Sigmoid colon (tissue), 7 donors: Measurements from ENCODE around the gene P4HB. TPM values are rescaled to one million over a fixed set of nuclear protein-coding genes. Genes with fewer than 3 reads are reported as not detected.

Experiments used
- DNase-seq: peaks from one replicate; pipeline ENCODE4 v3.0.0-alpha.2; 2019
- H3K27ac ChIP-seq, 4 donors: fragments of 200-600 bp; sonication (generic); one replicate each; pipeline ENCODE4 v1.5.1; 2016 to 2019; ENCODE audit warnings: mild to moderate bottlenecking in 1 of 4
- H3K27me3 ChIP-seq, 3 donors: fragments of 200-600 bp; sonication (generic); one replicate each; pipeline ENCODE4 v1.5.1; 2019; ENCODE audit warnings: mild to moderate bottlenecking in 1 of 3
- H3K36me3 ChIP-seq, 4 donors: fragments of 200-600 bp; sonication (generic); one replicate each; pipeline ENCODE4 v1.5.1; 2016 to 2019
- H3K4me1 ChIP-seq, 4 donors: fragments of 200-600 bp; sonication (generic); one replicate each; pipeline ENCODE4 v1.5.1; 2017 to 2019
- H3K4me3 ChIP-seq, 4 donors: fragments of 200-600 bp; sonication (generic); one replicate each; pipeline ENCODE4 v1.5.1; 2017 to 2019; ENCODE audit warnings: mild to moderate bottlenecking in 2 of 4, moderate library complexity in 1 of 4
- H3K9me3 ChIP-seq, 4 donors: fragments of 200-600 bp in 3 of 4; sonication (generic) in 3 of 4; one replicate each; pipeline versions ENCODE4 v1.5.1 to v1.6.1; 2013 to 2019
- CTCF ChIP-seq, 4 experiments: fragments of 450-650 bp in 3 of 4; fragments of 200-600 bp in 1 of 4; IDR thresholded peaks; one replicate each; pipeline ENCODE4 v1.5.1; 2016 to 2019; ENCODE audit warnings: antibody characterized with exemption in 4 of 4, mild to moderate bottlenecking in 3 of 4, moderate library complexity in 2 of 4
- EP300 ChIP-seq, 4 donors: sonication (generic); formaldehyde crosslinking; IDR thresholded peaks; one replicate each; pipeline ENCODE4 v1.6.1; 2017; ENCODE audit warnings: antibody characterized with exemption in 4 of 4
- POLR2A ChIP-seq, 2 donors: fragments of 450-650 bp; IDR thresholded peaks; one replicate each; pipeline ENCODE4 v1.6.1; 2016; ENCODE audit warnings: antibody characterized with exemption in 2 of 2, mild to moderate bottlenecking in 2 of 2, moderate library complexity in 2 of 2
- POLR2AphosphoS5 ChIP-seq, 4 donors: sonication (generic); formaldehyde crosslinking; IDR thresholded peaks; one replicate each; pipeline ENCODE4 v1.6.1; 2017; ENCODE audit warnings: antibody characterized with exemption in 4 of 4
- WGBS, 2 donors: extraction: QIAGEN DNeasy Blood & Tissue Kit; methylation state at CpG; one replicate each; pipeline ENCODE4 v1.1.7; 2013; 5-methylcytosine and 5-hydroxymethylcytosine counted together
- intact Hi-C: fragments of 100-400 bp; cut with DNase I; formaldehyde crosslinking; loops from one replicate; pipeline ENCODE4 v1.15.1; 2023
- polyA plus RNA-seq, 3 donors: library from polyadenylated mRNA; stranded (reverse); fragments of 200-250 nt; gene quantifications; one replicate each; pipeline ENCODE4 v1.2.3, GENCODE V29; 2013
- total RNA-seq, 4 donors: library from RNA; depleted of rRNA; stranded (reverse); fragments of >200 nt; gene quantifications; one replicate each; pipeline ENCODE4 v1.1.0, GENCODE V29; 2016
- donor health status: healthy with polysubstance abuse.
- donor health status: Bipolar disorder and iron deficiency.
- donor health status: healthy.

The P4HB gene
- total and polyA plus RNA-seq, 7 donors, result 153 to 750 (median 237) TPM

GRCh38 chr17:81829858-81830257, 30.5 kb downstream of the P4HB start:
- Histone ChIP-seq H3K36me3 (no peaks in the 10 kb centered on the region), H3K4me3 (no peak overlapping the region), H3K4me1 (peaks cover 0 to 31% (median 25%) of the 10 kb centered on the region in 4 donors), H3K9me3 (no peaks in the 10 kb centered on the region), H3K27ac (no peak overlapping the region), H3K27me3 (no peaks in the 10 kb centered on the region)
- intact Hi-C loops, result loop anchor here (5.0 kb wide), 1 partner anchor 42 kb away; the partner anchor contains the start of gene ARHGDIA
- DNase-seq, result no peak
- WGBS, 2 donors, result 91 to 94% methylated on average over 6 of the region's 6 CpGs
- TF ChIP-seq POLR2A (IDR thresholded peaks at IDR 0.05) (no peak), CTCF (IDR thresholded peaks at IDR 0.05) (no peak), POLR2AphosphoS5 (IDR thresholded peaks at IDR 0.05) (no peak), EP300 (IDR thresholded peaks at IDR 0.05) (no peak)

GRCh38 chr17:81828656-81829055, 31.7 kb downstream of the P4HB start:
- no peak overlapping the region for H3K4me3 ChIP-seq
- peaks cover 0 to 24% (median 20%) of the 10 kb centered on the region in 4 donors for H3K4me1 ChIP-seq
- WGBS, 2 donors, result 86 to 87% methylated on average over 7 of the region's 7 CpGs
- intact Hi-C loops, result no loop called here
- no peaks in the 10 kb centered on the region for H3K27me3 ChIP-seq
- DNase-seq, result no peak
- no peak overlapping the region for H3K27ac ChIP-seq
- TF ChIP-seq POLR2AphosphoS5 (IDR thresholded peaks at IDR 0.05), result no peak
- TF ChIP-seq CTCF (IDR thresholded peaks at IDR 0.05), result no peak
- no peak for TF ChIP-seq EP300 (IDR thresholded peaks at IDR 0.05)
- TF ChIP-seq POLR2A (IDR thresholded peaks at IDR 0.05), result no peak
- peaks cover 0 to 12% (median 9%) of the 10 kb centered on the region in 4 donors for H3K36me3 ChIP-seq
- no peaks in the 10 kb centered on the region for H3K9me3 ChIP-seq

- WGBS, 2 donors, result 48 to 78% methylated on average over 11 of the region's 11 CpGs
- H3K27ac ChIP-seq, result no peak overlapping the region
- TF ChIP-seq POLR2A (IDR thresholded peaks at IDR 0.05) (no peak), POLR2AphosphoS5 (IDR thresholded peaks at IDR 0.05) (no peak), CTCF (IDR thresholded peaks at IDR 0.05) (no peak), EP300 (IDR thresholded peaks at IDR 0.05) (no peak)
- H3K27me3 ChIP-seq, result no peaks in the 10 kb centered on the region
- H3K9me3 ChIP-seq, result no peaks in the 10 kb centered on the region
- intact Hi-C loops, result no loop called here
- no peak for DNase-seq
- H3K36me3 ChIP-seq, result peaks cover 0 to 23% (median 15%) of the 10 kb centered on the region in 4 donors
- no peak overlapping the region for H3K4me3 ChIP-seq
- peaks cover 0 to 26% (median 20%) of the 10 kb centered on the region in 4 donors for H3K4me1 ChIP-seq
Observed at GRCh38 chr17:81825841-81826466, 34.4 kb downstream of the P4HB start.

GRCh38 chr17:81824595-81824994, 35.7 kb downstream of the P4HB start:
- peaks cover 0 to 5% (median 5%) of the 10 kb centered on the region in 3 donors for H3K27me3 ChIP-seq
- intact Hi-C loops, result loop anchor here (5.0 kb wide), 1 partner anchor 38 kb away; the partner anchor contains the start of gene P4HB
- 87 to 92% methylated on average over 11 of the region's 11 CpGs for WGBS, 2 donors

More at GRCh38 chr17:81824595-81824994, 35.7 kb downstream of the P4HB start:
- no peak for DNase-seq
- no peak overlapping the region for H3K27ac ChIP-seq
- TF ChIP-seq CTCF (IDR thresholded peaks at IDR 0.05), result no peak
- no peak for TF ChIP-seq EP300 (IDR thresholded peaks at IDR 0.05)
- H3K4me1 ChIP-seq, result peaks cover 0 to 22% (median 20%) of the 10 kb centered on the region in 4 donors
- H3K36me3 ChIP-seq, result peaks cover 0 to 23% (median 15%) of the 10 kb centered on the region in 4 donors
- H3K4me3 ChIP-seq, result no peak overlapping the region
- H3K9me3 ChIP-seq, result no peaks in the 10 kb centered on the region
